IMR-90 (cell line): ENCODE data around the gene APBB3. TPM values are rescaled to one million over a fixed set of nuclear protein-coding genes. Genes with fewer than 3 reads are reported as not detected.
A peak's percentile ranks its signal among the peaks of the same experiment; 100 is the strongest.

ENCODE experiments used
- ATAC-seq: fragments of 200-7000 bp; cut with Tn5 transposase; 2 replicates; pipeline ENCODE4 v1.9.1; 2020; ENCODE audit warnings: low read depth, mild to moderate bottlenecking, moderate library complexity
- BruUV-seq: library from RNA; stranded (reverse); fragments of 400-500 nt; replicated peaks from 2 replicates; lab custom pipeline; 2021; lab: Mats Ljungman, UMichigan
- CTCF ChIA-PET: fragments of 300-600 bp; formaldehyde crosslinking; extraction: SDS; loops from one replicate; lab custom pipeline; 2021; ENCODE audit warnings: antibody characterized with exemption; lab: Yijun Ruan, JAX
- POLR2A ChIA-PET: fragments of 300-600 bp; sonication (Branson Sonifier 250); formaldehyde crosslinking; loops from one replicate; lab custom pipeline; 2022; ENCODE audit warnings: antibody characterized with exemption; ENCODE audit not compliant: unreplicated experiment; lab: Charles Lee
- DNase-seq: peaks from one replicate; pipeline ENCODE4 v3.0.0; 2013
- H2AFZ ChIP-seq: replicated peaks from 2 replicates; pipeline ENCODE3; 2013; ENCODE audit warnings: low read length, mild to moderate bottlenecking; ENCODE audit not compliant: poor library complexity
- H2AK5ac ChIP-seq: 2 replicates; pipeline ENCODE4 v1.6.1; 2013; ENCODE audit warnings: low read depth, low read length, inconsistent platforms
- H2AK9ac ChIP-seq: replicated peaks from 2 replicates; pipeline ENCODE3; 2013; ENCODE audit warnings: mild to moderate bottlenecking, low read depth, low read length, moderate library complexity; ENCODE audit not compliant: poor library complexity
- H2BK120ac ChIP-seq: 2 replicates; pipeline ENCODE4 v1.6.1; 2013; ENCODE audit warnings: low read depth, low read length, inconsistent platforms
- H2BK15ac ChIP-seq: 3 replicates; pipeline ENCODE4 v1.6.1; 2013; ENCODE audit warnings: low read depth, low read length, inconsistent platforms
- H2BK20ac ChIP-seq: 2 replicates; pipeline ENCODE4 v1.6.1; 2013; ENCODE audit warnings: low read depth, mild to moderate bottlenecking, inconsistent platforms, low read length, moderate library complexity
- H2BK5ac ChIP-seq: 2 replicates; pipeline ENCODE4 v1.6.1; 2013; ENCODE audit warnings: mild to moderate bottlenecking, low read depth, low read length, inconsistent platforms; ENCODE audit not compliant: poor library complexity, severe bottlenecking
- H3K14ac ChIP-seq: replicated peaks from 2 replicates; pipeline ENCODE4 v1.6.1; 2013; ENCODE audit warnings: low read depth, low read length, inconsistent platforms
- H3K18ac ChIP-seq: 2 replicates; pipeline ENCODE4 v1.6.1; 2013; ENCODE audit warnings: low read depth, low read length, control low read depth
- H3K23ac ChIP-seq: 2 replicates; pipeline ENCODE4 v1.6.1; 2013; ENCODE audit warnings: low read depth, low read length, inconsistent platforms
- H3K27ac ChIP-seq: 2 replicates; pipeline ENCODE4 v1.5.1; 2013; ENCODE audit warnings: mild to moderate bottlenecking, control low read depth, low read length; ENCODE audit not compliant: insufficient read depth
- H3K27me3 ChIP-seq: 2 replicates; pipeline ENCODE4 v1.6.1; 2013; ENCODE audit warnings: low read length; ENCODE audit not compliant: control insufficient read depth, insufficient read depth
- H3K36me3 ChIP-seq: 2 replicates; pipeline ENCODE4 v1.6.1; 2013; ENCODE audit warnings: low read length, mixed read lengths; ENCODE audit not compliant: control insufficient read depth, insufficient read depth
- H3K4ac ChIP-seq: 2 replicates; pipeline ENCODE4 v1.6.1; 2013; ENCODE audit warnings: low read depth, low read length, inconsistent platforms
- H3K4me1 ChIP-seq: 2 replicates; pipeline ENCODE4 v1.6.1; 2013; ENCODE audit warnings: low read length, mixed read lengths; ENCODE audit not compliant: control insufficient read depth, insufficient read depth
- H3K4me2 ChIP-seq: 2 replicates; pipeline ENCODE4 v1.6.1; 2013; ENCODE audit warnings: low read depth, mild to moderate bottlenecking, control low read depth, low read length, moderate library complexity
- H3K4me3 ChIP-seq: 2 replicates; pipeline ENCODE4 v1.5.1; 2013; ENCODE audit warnings: low read depth, mild to moderate bottlenecking, control low read depth, low read length, moderate library complexity; ENCODE audit not compliant: insufficient read depth
- H3K56ac ChIP-seq: 2 replicates; pipeline ENCODE4 v1.6.1; 2013; ENCODE audit warnings: low read length, inconsistent platforms; ENCODE audit not compliant: insufficient read depth; ENCODE audit errors: extremely low read depth
- H3K79me1 ChIP-seq, 2 experiments: 2 replicates each; pipeline ENCODE4 v1.6.1; 2013; ENCODE audit warnings: low read length in 2 of 2, inconsistent platforms in 1 of 2, low read depth in 1 of 2
- H3K9ac ChIP-seq: 2 replicates; pipeline ENCODE4 v1.6.1; 2013; ENCODE audit warnings: low read depth, low read length, control low read depth
- H3K9me1 ChIP-seq: 2 replicates; pipeline ENCODE4 v1.6.1; 2013; ENCODE audit warnings: low read length, inconsistent platforms; ENCODE audit not compliant: insufficient read depth
- H3K9me3 ChIP-seq: 2 replicates; pipeline ENCODE4 v1.6.1; 2013; ENCODE audit warnings: low read length; ENCODE audit not compliant: control insufficient read depth, insufficient read depth
- H4K20me1 ChIP-seq: 2 replicates; pipeline ENCODE4 v1.6.1; 2013; ENCODE audit warnings: low read length, inconsistent platforms; ENCODE audit not compliant: insufficient read depth
- H4K5ac ChIP-seq: 2 replicates; pipeline ENCODE4 v1.6.1; 2013; ENCODE audit warnings: mild to moderate bottlenecking, low read depth, low read length, control low read depth
- H4K8ac ChIP-seq, 2 experiments: 2 replicates each; pipeline ENCODE4 v1.6.1; 2013; ENCODE audit warnings: low read depth in 2 of 2, low read length in 2 of 2, control low read depth in 1 of 2, inconsistent platforms in 1 of 2
- H4K91ac ChIP-seq: 2 replicates; pipeline ENCODE4 v1.6.1; 2013; ENCODE audit warnings: low read depth, low read length, inconsistent platforms; ENCODE audit not compliant: insufficient read depth
- BHLHE40 ChIP-seq: fragments of 150-350 bp; IDR thresholded peaks from 2 replicates; pipeline ENCODE4 v1.6.1; 2016; ENCODE audit warnings: mild to moderate bottlenecking, low read depth, low read length
- CEBPB ChIP-seq: IDR thresholded peaks from 2 replicates; pipeline ENCODE4 v1.6.1; 2012; ENCODE audit warnings: low read depth, low read length, improper control_type of control experiment
- CHD1 ChIP-seq: IDR thresholded peaks from 2 replicates; pipeline ENCODE4 v1.6.1; 2012; ENCODE audit warnings: low read depth, low read length, improper control_type of control experiment
- CTCF ChIP-seq: conservative IDR thresholded peaks from 2 replicates; pipeline ENCODE4 v1.5.1; 2012; ENCODE audit warnings: mild to moderate bottlenecking, low read depth, low read length, improper control_type of control experiment
- ELK1 ChIP-seq: fragments of 150-350 bp; IDR thresholded peaks from 2 replicates; pipeline ENCODE4 v1.6.1; 2016; ENCODE audit warnings: low read depth, mild to moderate bottlenecking, low read length, moderate library complexity, borderline replicate concordance
- FOS ChIP-seq: fragments of 150-350 bp; IDR thresholded peaks from 2 replicates; pipeline ENCODE4 v1.6.1; 2016; ENCODE audit warnings: low read depth, low read length
- MAFK ChIP-seq: IDR thresholded peaks from 2 replicates; pipeline ENCODE4 v1.6.1; 2012; ENCODE audit warnings: low read depth, low read length, improper control_type of control experiment
- MXI1 ChIP-seq: IDR thresholded peaks from 2 replicates; pipeline ENCODE4 v1.6.1; 2012; ENCODE audit warnings: low read depth, mild to moderate bottlenecking, low read length, moderate library complexity, borderline replicate concordance
- NFE2L2 ChIP-seq: fragments of 150-350 bp; IDR thresholded peaks from 2 replicates; pipeline ENCODE4 v1.6.1; 2016; ENCODE audit warnings: low read depth, mild to moderate bottlenecking, low read length
- POLR2A ChIP-seq: IDR thresholded peaks from 2 replicates; pipeline ENCODE4 v1.6.1; 2012; ENCODE audit warnings: mild to moderate bottlenecking, low read depth, low read length
- RAD21 ChIP-seq: IDR thresholded peaks from 2 replicates; pipeline ENCODE4 v1.6.1; 2012; ENCODE audit warnings: low read length, improper control_type of control experiment
- SMC3 ChIP-seq: fragments of 150-350 bp; IDR thresholded peaks from 2 replicates; pipeline ENCODE4 v1.6.1; 2016; ENCODE audit warnings: low read depth, mild to moderate bottlenecking, antibody characterized with exemption, low read length, moderate library complexity
- USF2 ChIP-seq: fragments of 150-350 bp; IDR thresholded peaks from 2 replicates; pipeline ENCODE4 v1.6.1; 2017; ENCODE audit warnings: mild to moderate bottlenecking, antibody characterized with exemption, low read length, low read depth
- WGBS, 2 experiments: methylation state at CpG; one replicate each; pipeline versions ENCODE4 v1.1.5 to v1.1.7; 2013; ENCODE audit warnings: missing lambda C conversion rate in 2 of 2; ENCODE audit not compliant: insufficient read length in 1 of 2; ENCODE audit errors: extremely low coverage in 2 of 2; 5-methylcytosine and 5-hydroxymethylcytosine counted together
- dilution Hi-C: fragments of 300-500 bp; cut with HindIII; formaldehyde crosslinking; loops from one replicate; pipeline ENCODE4 v1.14.3; 2018; ENCODE audit warnings: low sequenced_read_pairs; ENCODE audit not compliant: unreplicated experiment
- in situ Hi-C: fragments of 300-500 bp; cut with MboI; formaldehyde crosslinking; loops from 3 replicates; pipeline ENCODE4 v1.14.3; 2019; ENCODE audit warnings: low sequenced_read_pairs, inconsistent platforms, mixed read lengths
- intact Hi-C: fragments of 100-400 bp; cut with micrococcal nuclease; formaldehyde crosslinking; loops from 2 replicates; pipeline ENCODE4 v1.10.0; 2022
- polyA plus RNA-seq, 3 experiments: library from polyadenylated mRNA; depleted of rRNA; stranded (reverse); fragments of >200 nt; gene quantifications; 2 replicates each; pipeline ENCODE4 v1.2.3, GENCODE V29; 2012; ENCODE audit warnings: low replicate concordance in 1 of 3
- total RNA-seq: library from RNA; depleted of rRNA; stranded (reverse); fragments of >200 nt; gene quantifications from 2 replicates; pipeline ENCODE4 v1.2.3, GENCODE V29; 2012

APBB3 gene
- total and polyA plus RNA-seq, 2 of the 4 experiments (the other 2 are of a cell fraction): 6.6 to 23.8 TPM

DNA sequence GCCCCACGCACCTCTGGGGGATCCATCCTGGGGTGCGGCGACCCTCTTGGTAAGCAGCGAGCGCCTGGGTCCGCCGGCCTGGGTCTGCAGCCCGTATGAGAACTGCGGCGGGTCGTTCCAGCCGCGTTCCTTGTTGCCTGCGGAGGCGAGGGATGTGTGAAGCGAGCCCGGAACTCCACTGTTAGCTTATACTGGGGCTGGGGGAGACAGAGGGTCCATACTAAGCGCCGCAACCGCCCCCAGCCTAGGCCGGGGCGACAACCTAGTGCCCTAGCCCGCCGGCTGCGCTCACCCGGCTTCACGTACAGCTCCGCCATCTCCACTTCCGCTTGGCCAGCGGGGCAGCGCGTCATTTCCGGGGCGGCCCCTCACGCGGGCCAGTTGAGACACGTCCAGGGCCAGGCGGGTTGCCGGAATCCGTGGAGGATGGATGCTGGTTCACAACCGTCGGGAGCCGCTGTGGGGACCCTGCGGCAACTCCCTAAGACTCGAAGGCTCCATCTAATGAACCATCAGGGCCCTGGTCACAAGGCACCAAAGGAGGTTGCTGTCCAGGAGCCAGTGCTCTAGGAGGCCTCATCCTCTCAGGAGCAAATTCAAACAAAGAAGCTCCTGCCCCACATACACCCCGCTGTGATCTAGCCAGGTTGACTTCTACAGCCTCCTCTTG, 7.1 kb downstream of the APBB3 start, which contains the start of gene SRA1:
SRA1 (minus strand) TSS at position 338 of the 670 bp plus-strand sequence; CDS start at position 317, 21 bp downstream.
- Histone ChIP-seq H3K9ac (peak within 1 kb of the TSS; percentile 97), H2BK120ac (peak within 1 kb of the TSS; percentile 94), H3K14ac (peak within 1 kb of the TSS; percentile 97), H3K23ac (peak within 1 kb of the TSS; percentile 96), H4K5ac (peak within 1 kb of the TSS; percentile 98), H2AK9ac (peak within 1 kb of the TSS; percentile 98), H4K8ac (peak within 1 kb of the TSS; percentile 99), H2AK5ac (peak within 1 kb of the TSS; percentile 99), H3K9me1 (peaks cover 9% of the 10 kb centered on the region), H3K9me3 (no peaks in the 10 kb centered on the region), H2BK20ac (peak within 1 kb of the TSS; percentile 98), H3K4me1 (peaks cover 16% of the 10 kb centered on the region), H3K18ac (peak within 1 kb of the TSS; percentile 92), H2BK15ac (peak within 1 kb of the TSS; percentile 96; the same call in 2 of the 3 replicates), H2BK5ac (peak within 1 kb of the TSS; percentile 97), H3K4ac (peak within 1 kb of the TSS; percentile 100), H3K56ac (peak within 1 kb of the TSS; percentile 70; the same call in 1 of the 2 replicates), H3K79me1 (peaks cover 22 to 49% of the 10 kb centered on the region in 2 experiments), H3K27me3 (no peaks in the 10 kb centered on the region), H2AFZ (peak within 1 kb of the TSS; percentile 94), H4K20me1 (peaks cover 20% of the 10 kb centered on the region), H3K27ac (peak within 1 kb of the TSS; percentile 96), H3K4me3 (peak within 1 kb of the TSS; percentile 92), H4K91ac (peak within 1 kb of the TSS; percentile 98), H3K36me3 (peaks cover 19% of the 10 kb centered on the region), H3K4me2 (peak within 1 kb of the TSS; percentile 91)
- DNase-seq: peak; percentile 87
- ChIA-PET POLR2A (interaction anchor here (1.1 to 1.3 kb wide), 2 partner anchors 8 to 107 kb away, joined by 3 read pairs; partner anchors contain the start of gene WDR55), CTCF (interaction anchor here (0.8 kb wide), 1 partner anchor 77 kb away, joined by 3 read pairs; no protein-coding TSS in a partner anchor)
- peak; percentile 88 for ATAC-seq
- in situ Hi-C loops: no loop called here
- dilution Hi-C loops: no loop called here
- 2% methylated on average over 22 of the region's 46 CpGs; no CpG with 5 or more reads in 1 of the 2 experiments for WGBS, 2 experiments
- no TSS peak for BruUV-seq
- intact Hi-C loops: loop anchor here (1.0 kb wide), 1 partner anchor 82 kb away; the partner anchor contains the start of gene TMCO6
- TF ChIP-seq CEBPB (peak; percentile 53), MXI1 (peak; percentile 62; the same call in 1 of the 2 replicates), CHD1 (0 out of 2 replicates have a peak, but pooled peaks have one; percentile 82), FOS (no peak), SMC3 (no peak), CTCF (0 out of 2 replicates have a peak, but pooled peaks have one; percentile 13), RAD21 (no peak), ELK1 (0 out of 2 replicates have a peak, but pooled peaks have one; percentile 37), MAFK (no peak), BHLHE40 (no peak), USF2 (peak; percentile 51), POLR2A (peak; percentile 99), NFE2L2 (no peak; the same call in 1 of the 2 replicates)
